Memory B cell (primary cell): ENCODE data around the gene CDKN1C.

ENCODE experiments used
- ATAC-seq: fragments of 150-1000 bp; cut with Tn5 transposase; 2 replicates; pipeline ENCODE4 v1.10.0; 2021; ENCODE audit warnings: low read depth, mild to moderate bottlenecking, moderate library complexity
- DNase-seq, 2 donors: peaks; one replicate each; pipeline ENCODE4 v3.0.0; 2022; ENCODE audit warnings: low spot score in 2 of 2
- H3K27ac Mint-ChIP-seq: one replicate; pipeline ENCODE4 v1.8.0; 2022; ENCODE audit warnings: mild to moderate bottlenecking, moderate library complexity, mixed read lengths
- H3K27me3 Mint-ChIP-seq: one replicate; pipeline ENCODE4 v1.8.0; 2022; ENCODE audit warnings: mixed read lengths
- H3K36me3 Mint-ChIP-seq: one replicate; pipeline ENCODE4 v1.8.0; 2022; ENCODE audit warnings: mild to moderate bottlenecking, mixed read lengths
- H3K4me1 Mint-ChIP-seq: one replicate; pipeline ENCODE4 v1.8.0; 2022; ENCODE audit warnings: mixed read lengths
- H3K4me3 Mint-ChIP-seq: one replicate; pipeline ENCODE4 v1.8.0; 2022; ENCODE audit warnings: mild to moderate bottlenecking, moderate library complexity, mixed read lengths
- H3K9me3 Mint-ChIP-seq: one replicate; pipeline ENCODE4 v1.8.0; 2022; ENCODE audit warnings: mixed read lengths

The CDKN1C gene

DNA sequence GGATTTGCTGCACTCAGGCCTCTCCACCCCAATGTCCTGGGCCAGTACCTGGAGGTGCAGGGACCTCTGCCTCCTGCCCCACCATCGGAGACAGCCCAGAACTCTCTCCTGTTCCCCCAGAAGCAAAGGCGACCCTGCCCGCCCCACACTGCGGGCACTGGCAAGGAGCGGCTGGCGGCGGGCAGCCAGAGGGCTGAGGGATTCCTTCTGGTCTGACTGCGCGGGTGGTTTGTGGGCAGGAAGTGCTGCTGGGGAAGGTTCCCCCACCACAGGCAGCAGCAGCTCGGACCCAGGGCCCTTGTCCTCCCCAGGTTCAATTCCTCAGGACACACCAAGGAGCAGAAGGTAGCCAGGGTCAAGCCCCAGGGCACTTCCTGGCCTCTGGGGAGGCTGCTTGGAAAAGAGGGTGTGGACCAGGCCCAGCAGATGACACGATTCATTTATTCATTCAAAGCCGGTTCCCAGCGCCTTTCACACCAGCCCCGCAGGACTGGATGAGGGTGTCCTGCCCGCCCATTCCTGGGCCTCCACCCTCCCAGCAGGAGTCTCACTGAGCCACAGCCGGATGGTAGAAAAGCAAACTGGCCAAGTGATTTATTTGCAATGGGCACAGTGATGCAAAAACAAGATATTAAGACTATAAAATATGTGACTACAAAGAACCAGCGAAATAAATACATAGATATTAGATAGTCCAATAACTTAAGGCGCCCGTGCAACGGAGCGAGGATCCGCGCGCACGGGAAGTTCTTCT lies 42.5 kb upstream of the CDKN1C start:
- peak overlapping the region; percentile 64 for H3K4me3 Mint-ChIP-seq
- no peak for ATAC-seq
- DNase-seq: no peak
- no peak overlapping the region for H3K27ac Mint-ChIP-seq
- peaks cover 8% of the 10 kb centered on the region for H3K27me3 Mint-ChIP-seq
- no peaks in the 10 kb centered on the region for H3K36me3 Mint-ChIP-seq
- no peaks in the 10 kb centered on the region for H3K9me3 Mint-ChIP-seq
- peaks cover 11% of the 10 kb centered on the region for H3K4me1 Mint-ChIP-seq

DNA sequence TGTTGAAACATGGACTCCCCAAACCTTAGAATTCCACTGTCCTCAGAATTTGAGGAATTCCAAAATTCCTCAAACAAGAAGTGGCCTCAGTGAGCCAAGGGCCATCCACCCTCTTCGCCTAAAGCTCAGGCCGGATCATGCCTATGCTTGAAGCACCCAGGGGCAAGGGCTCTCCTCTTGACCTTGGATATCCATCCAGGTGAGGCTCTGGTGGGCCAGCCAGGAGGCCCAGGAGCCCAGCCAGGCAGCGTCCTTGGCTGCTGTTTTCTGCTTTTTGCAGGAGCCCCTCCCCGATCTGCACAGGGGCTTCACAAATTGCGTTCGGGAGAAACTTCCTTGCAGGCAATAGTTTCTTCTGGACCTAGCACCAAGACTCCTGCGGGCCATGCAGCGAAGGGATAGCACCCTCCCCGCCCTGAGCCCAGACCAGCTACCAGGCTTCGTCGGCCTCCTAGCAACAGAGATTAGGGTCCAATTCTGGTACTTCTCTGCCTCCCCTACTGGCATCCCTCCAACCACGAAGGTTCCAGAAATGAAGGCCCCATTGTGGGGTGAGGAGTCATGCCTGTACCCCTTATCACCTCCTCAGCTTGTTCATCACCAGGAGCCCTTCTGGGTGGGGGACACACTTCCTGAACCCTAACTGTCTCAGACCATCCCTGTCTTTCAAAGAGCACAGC lies 41.7 kb upstream of the CDKN1C start:
- Mint-ChIP-seq H3K27ac (no peak overlapping the region), H3K4me3 (no peak overlapping the region)

DNA sequence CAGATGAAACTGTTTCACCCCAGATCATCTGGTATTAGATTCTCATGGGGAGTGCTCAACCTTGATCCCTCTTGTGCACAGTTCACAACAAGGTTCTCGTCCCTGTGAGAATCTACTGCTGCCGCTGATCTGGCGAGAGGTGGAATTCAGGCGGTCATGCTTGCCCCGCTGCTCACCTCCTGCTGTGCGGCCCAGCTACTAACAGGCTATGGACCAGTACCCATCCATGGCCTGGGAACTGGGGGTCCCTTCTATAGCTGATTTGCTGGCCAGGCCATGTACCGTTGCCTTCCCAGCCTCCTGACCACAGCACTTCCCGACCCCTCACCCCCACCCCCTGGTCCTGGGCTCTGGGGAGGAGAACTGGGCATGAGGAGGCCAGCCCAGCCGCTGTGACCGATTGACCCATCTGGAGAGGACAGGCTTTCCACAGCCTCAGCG lies 41.1 kb upstream of the CDKN1C start:
- H3K36me3 Mint-ChIP-seq: no peaks in the 10 kb centered on the region
- no peak overlapping the region for H3K27ac Mint-ChIP-seq
- H3K9me3 Mint-ChIP-seq: no peaks in the 10 kb centered on the region
- no peak overlapping the region for H3K4me3 Mint-ChIP-seq
- H3K27me3 Mint-ChIP-seq: peaks cover 8% of the 10 kb centered on the region
- ATAC-seq (no peak), DNase-seq (no peak)
- peaks cover 11% of the 10 kb centered on the region for H3K4me1 Mint-ChIP-seq

More for the DNA sequence above, 41.7 kb upstream of the CDKN1C start:
- Mint-ChIP-seq H3K9me3 (no peaks in the 10 kb centered on the region), H3K4me1 (peaks cover 11% of the 10 kb centered on the region), H3K36me3 (no peaks in the 10 kb centered on the region), H3K27me3 (peaks cover 8% of the 10 kb centered on the region)
- ATAC-seq: no peak
- no peak for DNase-seq

DNA sequence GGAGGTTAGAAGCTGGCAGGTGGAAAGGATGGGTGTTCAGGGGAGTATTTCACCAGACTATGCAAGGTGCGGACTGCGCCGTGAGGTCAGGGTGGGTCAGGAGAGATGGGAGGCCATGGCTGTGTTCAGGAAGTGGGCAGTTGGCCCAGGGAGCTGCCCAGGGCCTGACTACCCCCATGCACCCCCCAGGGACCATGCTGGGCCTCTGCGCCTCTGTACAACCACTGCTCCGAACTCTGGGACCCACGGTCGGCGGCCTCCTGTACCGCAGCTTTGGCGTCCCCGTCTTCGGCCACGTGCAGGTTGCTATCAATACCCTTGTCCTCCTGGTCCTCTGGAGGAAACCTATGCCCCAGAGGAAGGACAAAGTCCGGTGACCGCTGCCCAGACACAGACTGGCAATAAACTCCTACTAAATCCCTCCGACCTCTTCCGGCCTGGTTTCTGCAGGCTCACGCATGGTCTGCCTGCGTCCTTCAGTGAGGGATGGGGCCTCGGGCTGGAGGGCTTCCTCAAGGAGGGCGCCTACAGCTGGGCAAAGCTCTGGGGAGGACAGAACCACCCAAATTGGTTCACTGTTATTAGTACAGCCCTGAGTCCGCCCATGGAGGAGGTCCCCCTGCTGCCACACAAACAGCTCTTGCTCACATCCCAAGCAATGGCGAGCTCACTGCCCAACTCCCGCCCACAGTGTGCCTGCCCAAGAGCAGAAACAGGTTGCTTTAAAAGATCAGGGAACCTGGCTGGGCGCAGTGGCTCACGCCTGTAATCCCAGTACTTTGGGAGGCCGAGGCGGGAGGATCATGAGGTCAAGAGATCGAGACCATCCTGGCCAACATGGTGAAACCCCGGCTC lies 39.5 kb upstream of the CDKN1C start:
- H3K27ac Mint-ChIP-seq: no peak overlapping the region
- H3K27me3 Mint-ChIP-seq: peaks cover 4% of the 10 kb centered on the region

DNA sequence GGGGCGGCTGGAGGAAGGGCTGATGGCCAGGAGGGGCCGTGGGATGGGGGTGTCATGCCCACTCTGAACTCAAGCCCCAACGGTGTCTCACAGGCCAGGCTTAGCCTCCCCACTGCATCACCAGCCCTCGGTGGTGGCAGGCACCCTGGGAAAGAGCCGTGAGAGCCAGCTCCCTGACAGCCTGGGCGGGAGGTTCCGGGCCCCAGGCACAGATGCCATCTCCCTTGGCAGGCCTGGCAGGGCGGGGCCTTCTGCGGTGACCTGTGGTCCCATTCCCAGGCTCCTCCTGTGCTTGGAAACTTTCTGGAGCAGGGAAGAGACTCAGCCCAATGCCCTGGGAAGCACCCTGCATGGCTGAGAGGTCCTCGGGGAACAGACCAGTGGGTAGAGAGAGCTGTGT lies 38.8 kb upstream of the CDKN1C start:
- no peaks in the 10 kb centered on the region for H3K36me3 Mint-ChIP-seq
- ATAC-seq: no peak
- H3K9me3 Mint-ChIP-seq: no peaks in the 10 kb centered on the region
- DNase-seq: no peak
- H3K4me3 Mint-ChIP-seq: no peak overlapping the region
- peaks cover 2% of the 10 kb centered on the region for H3K27me3 Mint-ChIP-seq
- H3K4me1 Mint-ChIP-seq: peaks cover 4% of the 10 kb centered on the region
- H3K27ac Mint-ChIP-seq: no peak overlapping the region

More for the DNA sequence above, 39.5 kb upstream of the CDKN1C start:
- no peak overlapping the region for H3K4me3 Mint-ChIP-seq
- no peak for ATAC-seq
- H3K36me3 Mint-ChIP-seq: no peaks in the 10 kb centered on the region
- DNase-seq: no peak
- H3K4me1 Mint-ChIP-seq: peaks cover 7% of the 10 kb centered on the region
- no peaks in the 10 kb centered on the region for H3K9me3 Mint-ChIP-seq

DNA sequence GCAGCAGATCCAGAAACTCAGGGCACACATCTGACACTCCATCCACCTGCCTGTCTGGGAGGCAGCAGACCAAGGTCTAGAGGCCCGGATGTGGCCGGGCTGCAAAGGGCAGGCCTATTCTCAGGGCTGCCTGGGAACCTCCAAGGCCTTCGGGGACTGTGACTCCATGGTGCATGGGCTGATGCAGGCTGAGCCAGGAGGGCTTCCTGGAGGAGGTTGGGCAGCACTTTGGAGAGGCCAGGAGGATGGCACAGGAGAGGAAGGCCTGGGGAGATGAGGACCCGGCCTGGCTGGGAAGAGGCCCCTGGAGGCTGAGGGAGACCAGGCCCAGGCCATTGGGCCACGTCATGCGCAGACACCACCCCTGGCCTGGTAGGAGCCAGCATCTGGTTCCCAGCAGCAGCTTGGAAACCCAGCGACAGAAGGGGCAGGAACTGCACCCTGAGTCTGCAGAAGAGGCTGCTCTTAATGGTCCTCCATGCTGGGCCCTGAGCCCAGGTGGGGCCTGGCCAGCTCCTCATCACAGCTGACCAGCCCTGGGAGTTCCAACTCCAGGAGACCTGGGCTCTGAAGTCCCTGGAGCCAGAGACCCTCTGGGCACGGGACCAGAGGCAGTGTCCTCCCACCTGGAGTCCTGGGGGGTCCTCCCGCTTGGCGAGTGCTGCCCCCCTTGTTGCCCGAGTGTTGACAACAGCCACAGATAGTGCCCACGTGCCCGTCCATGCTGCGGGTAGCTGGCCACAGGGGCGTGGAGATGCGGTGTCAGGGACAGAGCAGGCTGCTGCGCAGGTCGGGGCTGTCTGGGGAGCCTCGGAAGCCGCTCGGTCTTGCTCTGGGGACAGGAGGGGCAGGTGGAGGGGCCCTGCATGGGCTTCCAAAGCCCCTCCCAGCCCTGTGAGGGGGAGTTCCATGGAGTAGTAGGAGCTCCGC lies 38.1 kb upstream of the CDKN1C start:
- peaks cover 2% of the 10 kb centered on the region for H3K27me3 Mint-ChIP-seq
- H3K4me1 Mint-ChIP-seq: peaks cover 4% of the 10 kb centered on the region
- no peak for DNase-seq
- H3K27ac Mint-ChIP-seq: no peak overlapping the region
- H3K9me3 Mint-ChIP-seq: no peaks in the 10 kb centered on the region
- no peaks in the 10 kb centered on the region for H3K36me3 Mint-ChIP-seq
- ATAC-seq: no peak
- H3K4me3 Mint-ChIP-seq: no peak overlapping the region

DNA sequence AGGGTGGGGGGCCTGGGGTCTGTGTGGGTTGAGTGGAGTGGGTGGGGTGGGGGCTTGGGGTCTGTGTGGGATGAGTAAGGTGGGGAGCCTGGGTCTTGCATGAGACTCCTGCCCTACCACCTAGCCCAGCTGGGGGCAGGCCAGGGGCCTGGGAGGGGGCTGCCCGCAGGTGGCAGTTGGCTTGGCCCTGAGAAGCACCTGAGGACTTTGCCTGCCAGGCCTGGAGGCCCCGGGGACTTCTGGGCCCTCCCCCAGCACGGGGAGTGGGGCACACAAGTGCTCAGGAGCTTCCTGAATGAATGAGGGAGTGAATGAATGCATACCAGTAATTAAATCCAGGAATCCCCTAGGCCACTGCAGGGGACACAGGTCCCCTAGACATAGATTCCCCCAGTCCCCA lies 37.1 kb upstream of the CDKN1C start:
- DNase-seq: no peak
- ATAC-seq: no peak
- no peak overlapping the region for H3K4me3 Mint-ChIP-seq
- H3K36me3 Mint-ChIP-seq: no peaks in the 10 kb centered on the region
- H3K4me1 Mint-ChIP-seq: no peaks in the 10 kb centered on the region
- peaks cover 2% of the 10 kb centered on the region for H3K27me3 Mint-ChIP-seq
- no peaks in the 10 kb centered on the region for H3K9me3 Mint-ChIP-seq
- H3K27ac Mint-ChIP-seq: no peak overlapping the region

DNA sequence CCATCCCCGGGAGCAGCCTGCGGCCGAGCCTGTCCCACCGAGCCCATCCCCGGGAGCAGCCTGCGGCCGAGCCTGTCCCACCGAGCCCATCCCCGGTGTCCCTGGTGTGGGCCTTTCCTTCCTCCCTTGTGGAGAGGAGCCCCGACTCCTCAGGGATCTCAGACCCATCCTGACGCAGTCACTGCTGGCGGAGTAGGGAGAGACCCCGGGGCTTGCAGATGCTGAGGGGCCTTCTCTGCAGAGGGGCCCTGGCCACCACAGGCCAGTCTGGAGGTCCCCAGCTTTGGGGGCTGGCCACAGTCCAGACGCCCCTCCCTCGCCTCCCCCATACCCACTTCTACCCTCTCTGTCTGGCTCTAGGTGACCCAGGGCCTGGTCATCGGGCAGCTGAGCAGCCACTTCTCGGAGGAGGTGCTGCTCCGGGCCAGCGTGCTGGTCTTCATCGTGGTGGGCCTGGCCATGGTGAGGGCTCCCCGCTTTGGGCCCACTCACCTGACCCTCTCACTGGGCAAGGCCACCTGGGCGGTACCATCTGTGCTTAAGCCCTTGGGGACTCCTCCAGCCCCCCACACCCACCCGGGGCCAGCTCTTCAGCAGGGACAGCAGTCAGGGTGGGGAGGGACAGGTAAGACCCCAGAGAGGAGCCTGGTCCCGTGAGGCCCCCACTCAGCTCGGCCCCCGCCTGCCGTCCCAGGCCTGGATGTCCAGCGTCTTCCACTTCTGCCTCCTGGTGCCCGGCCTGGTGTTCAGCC lies 36.3 kb upstream of the CDKN1C start:
- Mint-ChIP-seq H3K27ac (no peak overlapping the region), H3K36me3 (no peaks in the 10 kb centered on the region), H3K27me3 (peaks cover 2% of the 10 kb centered on the region), H3K9me3 (no peaks in the 10 kb centered on the region), H3K4me1 (no peaks in the 10 kb centered on the region), H3K4me3 (no peak overlapping the region)
- ATAC-seq (no peak), DNase-seq (no peak)

DNA sequence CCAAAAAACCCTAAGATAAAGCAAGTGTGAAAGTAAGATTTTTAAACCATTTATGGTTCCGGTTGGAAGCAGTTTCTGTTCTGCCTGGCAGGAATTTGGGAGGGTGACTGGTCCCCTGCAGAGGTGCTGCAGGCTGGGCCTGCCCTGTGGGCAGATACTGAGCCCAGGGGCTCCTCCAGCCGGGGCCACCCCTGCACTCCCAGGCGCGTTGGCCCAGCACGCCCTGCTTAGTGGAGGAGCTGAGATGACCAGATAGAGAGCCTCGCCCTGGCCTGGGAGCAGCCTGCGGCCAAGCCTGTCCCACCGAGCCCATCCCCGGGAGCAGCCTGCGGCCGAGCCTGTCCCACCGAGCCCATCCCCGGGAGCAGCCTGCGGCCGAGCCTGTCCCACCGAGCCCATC lies 35.7 kb upstream of the CDKN1C start:
- no peak for ATAC-seq
- H3K36me3 Mint-ChIP-seq: no peaks in the 10 kb centered on the region
- H3K9me3 Mint-ChIP-seq: no peaks in the 10 kb centered on the region
- DNase-seq: no peak
- peaks cover 2% of the 10 kb centered on the region for H3K4me1 Mint-ChIP-seq
- no peak overlapping the region for H3K4me3 Mint-ChIP-seq
- no peak overlapping the region for H3K27ac Mint-ChIP-seq
- H3K27me3 Mint-ChIP-seq: peaks cover 3% of the 10 kb centered on the region

DNA sequence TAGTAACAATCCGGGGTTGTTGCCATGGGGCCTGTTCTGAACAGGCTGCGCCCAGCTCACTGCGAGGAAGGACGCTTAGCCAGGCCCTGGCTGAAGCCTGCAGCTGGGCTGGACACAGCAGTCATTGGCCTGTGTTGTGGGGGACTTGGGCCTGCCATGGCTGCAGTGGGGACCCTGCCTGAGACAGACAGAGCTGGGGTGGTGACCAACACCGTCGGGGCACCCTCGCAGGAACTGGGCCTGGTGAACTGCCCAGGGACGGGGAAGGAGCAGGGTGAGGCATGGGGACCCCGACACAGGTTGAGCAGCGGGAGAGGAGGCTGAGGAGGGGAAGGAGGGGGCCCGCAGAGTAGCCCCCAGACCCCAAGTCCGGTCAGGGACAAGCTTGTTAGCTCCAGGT lies 34.8 kb upstream of the CDKN1C start:
- Mint-ChIP-seq H3K4me3 (no peak overlapping the region), H3K4me1 (peaks cover 2% of the 10 kb centered on the region), H3K27ac (no peak overlapping the region), H3K36me3 (no peaks in the 10 kb centered on the region), H3K27me3 (peaks cover 3% of the 10 kb centered on the region), H3K9me3 (no peaks in the 10 kb centered on the region)
- ATAC-seq (no peak), DNase-seq (no peak)

DNA sequence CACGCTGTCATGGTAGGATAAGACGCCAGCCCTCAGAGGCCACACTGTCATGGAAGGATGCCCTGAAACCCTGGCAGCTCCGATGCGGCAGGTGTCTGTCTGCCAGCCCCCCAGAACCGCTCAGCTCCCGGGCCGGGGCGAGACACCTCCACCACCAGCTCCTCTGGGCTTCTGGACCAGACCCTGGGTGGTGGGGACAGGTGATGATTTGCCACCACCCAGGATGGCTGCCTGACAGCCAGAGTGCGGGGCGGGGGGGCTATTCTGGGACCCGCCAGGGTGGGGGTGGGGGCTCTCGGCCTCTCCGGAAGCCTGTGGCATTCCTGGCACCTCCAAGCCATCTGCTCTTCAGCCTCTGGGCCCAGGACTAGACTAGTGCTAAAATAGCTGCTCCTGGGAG lies 34.3 kb upstream of the CDKN1C start:
- Mint-ChIP-seq H3K4me3 (no peak overlapping the region), H3K9me3 (no peaks in the 10 kb centered on the region), H3K27ac (no peak overlapping the region), H3K27me3 (peaks cover 3% of the 10 kb centered on the region), H3K36me3 (no peaks in the 10 kb centered on the region), H3K4me1 (peaks cover 2% of the 10 kb centered on the region)
- ATAC-seq (no peak), DNase-seq (no peak)

DNA sequence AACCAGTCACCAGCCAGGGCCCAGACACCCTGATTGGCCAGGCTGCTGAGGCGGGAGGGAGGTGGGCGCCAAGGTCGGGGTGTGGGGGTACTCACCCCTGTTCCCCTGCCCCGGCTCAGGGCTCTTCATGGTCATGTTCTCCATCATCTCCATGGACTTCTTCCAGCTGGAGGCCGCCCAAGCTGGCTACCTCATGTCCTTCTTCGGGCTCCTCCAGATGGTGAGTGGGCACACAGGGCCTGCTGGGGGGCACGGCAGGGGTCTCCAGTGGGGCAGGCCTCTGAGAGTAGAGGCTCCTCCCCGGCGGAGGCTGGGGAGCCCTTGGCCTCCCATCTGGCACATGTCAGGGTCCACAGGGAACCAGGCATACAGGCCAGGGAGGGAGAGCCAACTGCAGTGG lies 33.6 kb upstream of the CDKN1C start:
- Mint-ChIP-seq H3K9me3 (no peaks in the 10 kb centered on the region), H3K36me3 (no peaks in the 10 kb centered on the region), H3K4me3 (no peak overlapping the region), H3K4me1 (peaks cover 7% of the 10 kb centered on the region), H3K27ac (no peak overlapping the region), H3K27me3 (peaks cover 3% of the 10 kb centered on the region)
- DNase-seq: no peak
- no peak for ATAC-seq
